Occipital lobe (tissue), 2 donors: ENCODE data around the gene DGKG. TPM values are rescaled to one million over a fixed set of nuclear protein-coding genes. Genes with fewer than 3 reads are reported as not detected.

Source experiments
- DNase-seq: peaks from one replicate; lab custom pipeline; 2025; lab: John Stamatoyannopoulos, UW
- total RNA-seq: library from RNA; depleted of rRNA; stranded (reverse); fragments of >200 nt; gene quantifications from one replicate; pipeline ENCODE4 v1.2.3, GENCODE V29; 2014

Gene DGKG
- total RNA-seq, 1 donor from 2014 or later = 3.0 TPM

GRCh38 chr3:186246941-186247340 is 115.1 kb downstream of the DGKG start:
- no peak for DNase-seq

- DNase-seq = no peak
Observed at GRCh38 chr3:186244016-186244415, 118.0 kb downstream of the DGKG start.

DNA sequence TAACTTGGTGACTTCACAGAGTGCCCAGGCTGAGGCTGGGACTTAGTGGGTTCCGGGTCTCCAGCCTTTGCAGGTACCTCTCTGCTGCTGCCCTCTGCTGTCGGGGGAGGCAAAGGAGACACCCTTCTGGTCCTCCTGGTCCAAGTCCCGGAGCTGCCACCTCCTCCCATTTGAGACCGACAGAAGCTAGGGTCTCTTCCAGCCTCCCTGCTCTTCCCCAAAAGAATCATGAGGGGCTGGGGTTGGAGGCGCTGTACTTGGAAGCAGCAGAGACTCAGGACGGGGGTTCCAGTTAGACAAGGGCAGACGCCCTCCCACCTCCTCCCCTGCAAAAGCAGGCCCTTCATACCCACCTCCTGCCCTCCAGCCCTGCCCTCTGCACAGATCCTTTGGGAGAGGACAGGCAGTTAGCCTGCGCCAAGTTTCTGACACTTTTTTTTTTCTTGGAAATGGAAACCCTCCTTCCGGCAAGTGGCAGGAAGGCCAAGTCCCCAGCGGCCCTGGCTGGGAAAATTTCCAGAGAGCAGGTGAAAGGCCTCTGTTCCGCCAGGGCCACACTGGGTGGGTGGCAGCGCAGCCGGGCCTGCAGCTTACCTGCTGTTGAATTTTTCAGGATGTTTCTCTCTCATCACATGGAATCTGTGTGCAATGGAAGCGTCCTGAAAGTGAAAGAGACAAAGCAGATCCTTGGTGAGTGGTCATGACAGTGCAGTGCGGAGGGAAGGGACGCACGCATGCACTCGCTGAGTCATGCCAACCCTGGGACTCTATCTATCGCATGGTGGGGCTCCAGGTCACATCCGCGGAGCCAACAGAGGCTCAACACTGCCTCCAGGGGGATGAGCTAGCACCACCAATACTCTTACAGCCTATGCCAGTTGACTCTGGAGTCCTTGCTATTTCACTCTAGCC is 119.9 kb downstream of the DGKG start:
- peak; percentile 46 for DNase-seq

GRCh38 chr3:186239321-186239720 is 122.7 kb downstream of the DGKG start:
- DNase-seq = peak; percentile 50

DNA sequence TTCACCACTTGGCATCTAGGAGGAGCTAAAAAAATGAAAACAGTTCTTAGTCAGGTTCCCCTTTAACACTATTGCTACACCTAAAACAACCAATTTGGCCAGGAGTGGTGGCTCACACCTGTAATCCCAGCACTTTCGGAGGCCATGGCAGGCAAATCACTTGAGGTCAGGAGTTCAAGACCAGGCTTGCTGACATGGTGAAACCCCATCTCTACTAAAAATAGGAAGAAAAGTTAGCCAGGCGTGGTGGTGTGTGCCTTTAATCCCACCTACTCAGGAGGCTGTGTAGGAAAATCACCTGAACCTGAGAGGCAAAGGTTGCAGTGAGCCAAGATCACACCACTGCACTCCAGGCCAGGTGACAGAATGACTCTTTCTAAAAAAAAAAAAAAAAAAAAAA is 124.1 kb downstream of the DGKG start:
- DNase-seq = no peak

- DNase-seq = no peak
Observed at GRCh38 chr3:186236357-186237020, 125.5 kb downstream of the DGKG start.

DNA sequence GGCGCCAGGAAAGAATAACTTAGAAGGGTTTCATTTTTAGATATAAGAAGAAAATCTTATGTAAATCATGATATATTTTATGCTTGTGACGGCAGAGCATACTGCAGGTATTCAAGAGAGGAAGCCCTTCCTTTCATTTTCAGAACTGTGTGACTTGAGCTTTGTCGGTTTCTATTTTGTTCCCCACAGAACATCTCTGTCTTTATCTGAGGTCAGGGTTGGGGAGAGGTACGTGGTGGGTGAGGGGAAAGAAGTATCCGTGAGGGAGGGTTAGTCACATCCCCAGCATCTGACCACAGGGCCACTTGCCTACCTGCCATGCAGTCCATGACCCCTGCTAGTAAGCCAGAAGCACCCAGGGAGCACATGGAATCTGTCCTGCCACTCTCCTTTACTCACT is 126.5 kb downstream of the DGKG start:
- no peak for DNase-seq

- DNase-seq = no peak
Observed at GRCh38 chr3:186234152-186234551, 127.9 kb downstream of the DGKG start.

- DNase-seq = no peak
Observed at GRCh38 chr3:186226482-186226881, 135.6 kb downstream of the DGKG start.

GRCh38 chr3:186225603-186226002 is 136.4 kb downstream of the DGKG start:
- DNase-seq = no peak

DNA sequence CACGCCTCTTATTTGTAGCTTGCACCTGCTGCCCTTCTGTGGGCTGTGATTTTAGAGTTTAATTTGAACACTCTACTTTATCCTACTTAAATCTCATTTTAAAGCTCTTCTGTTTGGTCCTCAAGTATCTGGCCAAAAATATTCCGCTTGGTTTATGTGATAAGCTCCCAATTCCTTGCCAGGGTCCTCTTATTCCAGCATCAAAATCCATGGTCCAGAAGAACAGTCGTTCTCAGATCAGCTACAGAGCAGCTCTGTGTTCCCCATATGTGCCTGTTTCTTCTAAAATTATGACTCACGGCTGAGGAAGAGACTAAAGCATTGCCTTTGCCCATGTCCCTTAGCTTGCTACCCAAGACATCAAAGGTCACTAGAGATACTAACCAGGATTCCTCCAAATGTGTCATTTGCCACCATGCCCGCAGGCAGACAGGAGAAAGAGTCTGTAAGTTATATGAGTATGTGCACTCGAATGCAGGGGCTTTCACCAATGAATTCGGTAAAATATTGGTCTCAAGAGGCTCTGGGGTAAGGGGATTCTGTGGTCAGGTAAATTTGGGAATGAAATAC is 137.9 kb downstream of the DGKG start:
- no peak for DNase-seq

DNA sequence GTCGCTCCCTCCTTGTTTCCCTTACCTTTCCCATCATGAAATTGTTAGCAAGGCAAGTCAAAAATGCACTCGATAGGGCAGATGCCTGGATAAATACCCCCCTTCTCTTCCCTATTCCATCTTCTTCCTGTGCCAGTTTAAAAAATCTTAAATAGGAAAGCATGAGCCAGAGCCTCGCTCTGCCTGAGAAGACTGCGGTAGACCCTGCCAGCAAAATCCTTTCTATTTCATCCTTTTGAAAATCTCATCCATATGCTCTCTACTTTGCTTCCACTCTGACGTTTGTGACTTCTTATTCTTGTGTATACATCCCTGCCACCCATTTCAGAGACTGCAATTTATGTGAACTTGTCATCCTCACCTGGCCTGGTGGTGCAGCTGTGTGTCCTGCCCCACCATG is 138.6 kb downstream of the DGKG start:
- DNase-seq = no peak

- DNase-seq = no peak
Observed at GRCh38 chr3:186221760-186222378, 140.2 kb downstream of the DGKG start.

- DNase-seq = peak; percentile 38
Observed at GRCh38 chr3:186220911-186221645, 141.0 kb downstream of the DGKG start.

DNA sequence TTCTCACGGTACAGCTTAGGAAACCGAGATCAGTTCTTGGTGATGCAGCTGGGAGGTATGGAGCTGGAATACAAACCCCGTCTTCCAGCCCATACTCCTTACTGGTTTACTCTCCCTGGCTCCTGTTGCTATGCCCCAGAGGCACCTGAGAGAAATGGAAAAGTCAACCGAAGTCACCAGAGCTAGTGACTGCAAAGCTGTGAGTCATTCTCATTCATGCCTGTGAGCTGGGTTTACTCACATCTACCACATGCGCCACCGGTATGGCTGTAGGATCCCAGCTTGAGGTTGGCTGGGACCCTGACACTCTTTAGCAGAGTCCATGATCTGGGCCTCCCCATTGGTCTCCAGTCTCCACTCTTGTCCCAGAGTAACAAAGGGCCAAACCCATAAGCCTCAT is 141.7 kb downstream of the DGKG start:
- no peak for DNase-seq

DNA sequence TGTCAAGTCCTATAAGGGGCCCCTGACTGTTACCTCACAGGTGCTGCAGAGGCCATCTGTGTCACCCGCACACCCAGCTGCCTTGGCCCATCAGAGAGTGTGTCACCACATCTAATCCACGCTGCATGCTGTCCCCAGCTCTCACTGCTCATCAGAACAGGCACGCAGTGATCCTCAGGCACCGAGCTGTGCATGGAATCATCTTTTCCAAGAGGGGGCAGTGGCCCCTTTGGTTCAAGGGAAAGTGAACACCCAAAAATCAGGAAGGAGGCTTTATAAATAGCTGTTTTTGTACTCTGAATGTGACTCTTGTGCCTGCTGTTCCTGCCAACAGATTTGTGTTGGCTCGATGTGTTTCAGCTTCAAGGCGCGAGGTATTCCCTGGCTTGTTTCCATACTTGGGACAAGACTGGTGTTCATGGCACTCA is 142.8 kb downstream of the DGKG start:
- no peak for DNase-seq

GRCh38 chr3:186218421-186218820 is 143.6 kb downstream of the DGKG start:
- no peak for DNase-seq

- DNase-seq = no peak
Observed at GRCh38 chr3:186217820-186218164, 144.2 kb downstream of the DGKG start.

DNA sequence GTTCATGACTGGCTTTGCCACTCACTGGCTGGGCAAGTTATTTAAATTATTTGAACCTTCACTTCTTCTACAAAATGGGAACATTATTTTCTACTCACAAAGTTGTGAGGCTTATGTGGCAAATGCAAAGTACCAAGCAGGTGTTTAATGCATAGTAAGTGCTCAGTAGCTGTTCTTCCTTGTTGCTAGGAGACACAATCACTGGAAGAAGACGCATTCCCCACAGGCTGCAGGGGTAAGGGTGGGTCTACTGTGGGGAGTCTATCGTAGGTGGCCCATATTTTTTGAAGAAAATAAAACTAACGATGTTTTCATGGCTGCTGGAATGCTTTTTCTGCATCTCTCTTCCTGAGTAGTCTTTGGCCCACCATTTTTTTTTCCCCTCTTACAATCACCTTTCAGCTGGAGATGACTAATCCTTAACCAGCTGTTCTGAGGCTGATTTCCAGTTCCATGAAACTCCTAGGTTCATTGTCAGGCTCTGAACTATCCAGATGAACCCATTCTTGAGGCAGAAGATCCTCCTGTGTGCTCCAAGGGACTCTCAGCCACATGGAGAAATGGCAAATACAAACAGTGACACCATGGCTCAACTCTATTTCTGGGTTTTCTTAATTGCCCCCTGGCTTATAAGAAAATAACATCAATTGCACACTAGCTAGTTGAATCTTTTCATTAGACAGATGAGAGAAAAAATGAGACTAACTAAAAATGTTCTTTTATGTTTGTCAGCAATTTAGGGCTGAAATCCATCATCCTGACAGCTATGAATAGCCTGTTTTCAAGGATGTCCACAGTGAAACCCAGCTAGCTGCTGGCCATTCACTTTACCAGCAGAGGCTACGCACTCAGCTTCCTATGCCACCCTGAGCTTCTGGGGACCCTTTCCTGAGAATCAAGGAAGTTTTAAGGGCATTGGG is 144.9 kb downstream of the DGKG start:
- no peak for DNase-seq

GRCh38 chr3:186214670-186215069 is 147.4 kb downstream of the DGKG start:
- DNase-seq = no peak
